Mesendoderm (in vitro differentiated cells): Measurements from ENCODE around the gene C2CD3.
"Not testable (repeated sequence)": the region's sequence is repeated elsewhere in the genome, so short reads cannot be mapped to it uniquely, and the experiment has no call there.

Source experiments
- DNase-seq: peaks from one replicate; pipeline ENCODE4 v3.0.0; 2013
- H2AK5ac ChIP-seq: 2 replicates; pipeline ENCODE4 v1.6.1; 2013; ENCODE audit warnings: low read length, inconsistent platforms
- H2BK120ac ChIP-seq: 2 replicates; pipeline ENCODE4 v1.6.1; 2013; ENCODE audit warnings: low read depth, mild to moderate bottlenecking, low read length, moderate library complexity, mixed read lengths
- H2BK15ac ChIP-seq: replicated peaks from 2 replicates; pipeline ENCODE4 v1.6.1; 2013; ENCODE audit warnings: low read depth, mild to moderate bottlenecking, moderate library complexity
- H2BK5ac ChIP-seq: 2 replicates; pipeline ENCODE4 v1.6.1; 2013; ENCODE audit warnings: low read length, inconsistent platforms
- H3K18ac ChIP-seq: 2 replicates; pipeline ENCODE4 v1.6.1; 2013; ENCODE audit warnings: mild to moderate bottlenecking, low read length, mixed read lengths
- H3K23ac ChIP-seq: one replicate; pipeline ENCODE4 v1.6.1; 2013; ENCODE audit warnings: low read length
- H3K27ac ChIP-seq: 2 replicates; pipeline ENCODE4 v1.5.1; 2013; ENCODE audit warnings: low read depth, mild to moderate bottlenecking, inconsistent platforms, low read length, moderate library complexity
- H3K27me3 ChIP-seq: 2 replicates; pipeline ENCODE4 v1.6.1; 2013; ENCODE audit warnings: low read length, control low read depth, mild to moderate bottlenecking, inconsistent platforms; ENCODE audit not compliant: insufficient read depth, poor library complexity
- H3K36me3 ChIP-seq: 2 replicates; pipeline ENCODE4 v1.6.1; 2013; ENCODE audit warnings: low read length, inconsistent platforms; ENCODE audit not compliant: control insufficient read depth, insufficient read depth
- H3K4ac ChIP-seq: one replicate; pipeline ENCODE4 v1.6.1; 2013; ENCODE audit warnings: low read depth, mild to moderate bottlenecking, low read length, moderate library complexity
- H3K4me1 ChIP-seq: 2 replicates; pipeline ENCODE4 v1.6.1; 2013; ENCODE audit warnings: low read depth, low read length, inconsistent platforms; ENCODE audit not compliant: control insufficient read depth
- H3K4me2 ChIP-seq: 2 replicates; pipeline ENCODE4 v1.6.1; 2013; ENCODE audit warnings: low read length
- H3K4me3 ChIP-seq: 2 replicates; pipeline ENCODE4 v1.5.1; 2013; ENCODE audit warnings: mild to moderate bottlenecking, low read length
- H3K56ac ChIP-seq: one replicate; pipeline ENCODE4 v1.6.1; 2013; ENCODE audit warnings: low read length
- H3K79me1 ChIP-seq: 2 replicates; pipeline ENCODE4 v1.6.1; 2013; ENCODE audit warnings: low read length, inconsistent platforms
- H3K79me2 ChIP-seq: 2 replicates; pipeline ENCODE4 v1.6.1; 2013; ENCODE audit warnings: mild to moderate bottlenecking, low read length; ENCODE audit not compliant: control insufficient read depth, insufficient read depth
- H3K9ac ChIP-seq: 2 replicates; pipeline ENCODE4 v1.6.1; 2013; ENCODE audit warnings: low read length, inconsistent platforms
- H4K5ac ChIP-seq: one replicate; pipeline ENCODE4 v1.6.1; 2013; ENCODE audit warnings: low read length
- H4K8ac ChIP-seq: one replicate; pipeline ENCODE4 v1.6.1; 2013; ENCODE audit warnings: low read depth, mild to moderate bottlenecking, control low read depth, low read length, moderate library complexity
- WGBS: extraction: QIAGEN DNeasy Blood & Tissue Kit; methylation state at CpG from one replicate; pipeline ENCODE4 v1.1.7; 2013; ENCODE audit warnings: low lambda C conversion rate, missing lambda C conversion rate; ENCODE audit not compliant: insufficient coverage; ENCODE audit errors: extremely low coverage; 5-methylcytosine and 5-hydroxymethylcytosine counted together

Gene C2CD3

DNA sequence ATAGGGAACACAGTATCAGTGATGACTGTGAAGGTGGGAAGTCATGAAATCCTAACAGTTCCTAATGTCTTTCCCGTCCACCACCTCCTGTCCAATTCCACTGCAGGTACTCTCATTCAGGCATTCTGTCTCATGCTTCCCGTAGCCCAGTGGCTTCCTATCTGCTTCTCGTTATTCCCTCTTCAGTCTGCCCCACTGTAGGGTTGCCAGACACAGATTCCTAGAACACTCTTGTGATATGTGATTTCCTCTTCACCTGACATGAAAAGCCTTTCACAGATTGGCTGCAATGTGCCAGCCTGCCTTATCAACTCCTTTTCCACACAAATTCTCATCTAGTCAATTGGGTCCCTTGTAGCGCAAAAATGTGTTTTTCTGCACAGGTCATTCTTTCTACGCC, 49.0 kb downstream of the C2CD3 start:
- no peak overlapping the region for H3K23ac ChIP-seq
- no peak overlapping the region for H3K4me3 ChIP-seq
- H3K36me3 ChIP-seq = no peaks in the 10 kb centered on the region
- H3K27ac ChIP-seq = no peak overlapping the region
- H4K5ac ChIP-seq = no peak overlapping the region
- H3K9ac ChIP-seq = no peak overlapping the region
- no peak overlapping the region for H2AK5ac ChIP-seq
- H2BK5ac ChIP-seq = no peak overlapping the region
- no peaks in the 10 kb centered on the region for H3K4me1 ChIP-seq
- H2BK120ac ChIP-seq = no peak overlapping the region
- no peak overlapping the region for H2BK15ac ChIP-seq
- no peaks in the 10 kb centered on the region for H3K79me1 ChIP-seq
- no CpG with 5 or more reads among the region's 5 CpGs for WGBS
- peak; percentile 66 for DNase-seq
- no peaks in the 10 kb centered on the region for H3K27me3 ChIP-seq
- H3K79me2 ChIP-seq = no peaks in the 10 kb centered on the region
- no peak overlapping the region for H3K4me2 ChIP-seq
- no peak overlapping the region for H3K18ac ChIP-seq
- no peak overlapping the region for H3K4ac ChIP-seq
- H4K8ac ChIP-seq = no peak overlapping the region
- H3K56ac ChIP-seq = no peak overlapping the region

DNA sequence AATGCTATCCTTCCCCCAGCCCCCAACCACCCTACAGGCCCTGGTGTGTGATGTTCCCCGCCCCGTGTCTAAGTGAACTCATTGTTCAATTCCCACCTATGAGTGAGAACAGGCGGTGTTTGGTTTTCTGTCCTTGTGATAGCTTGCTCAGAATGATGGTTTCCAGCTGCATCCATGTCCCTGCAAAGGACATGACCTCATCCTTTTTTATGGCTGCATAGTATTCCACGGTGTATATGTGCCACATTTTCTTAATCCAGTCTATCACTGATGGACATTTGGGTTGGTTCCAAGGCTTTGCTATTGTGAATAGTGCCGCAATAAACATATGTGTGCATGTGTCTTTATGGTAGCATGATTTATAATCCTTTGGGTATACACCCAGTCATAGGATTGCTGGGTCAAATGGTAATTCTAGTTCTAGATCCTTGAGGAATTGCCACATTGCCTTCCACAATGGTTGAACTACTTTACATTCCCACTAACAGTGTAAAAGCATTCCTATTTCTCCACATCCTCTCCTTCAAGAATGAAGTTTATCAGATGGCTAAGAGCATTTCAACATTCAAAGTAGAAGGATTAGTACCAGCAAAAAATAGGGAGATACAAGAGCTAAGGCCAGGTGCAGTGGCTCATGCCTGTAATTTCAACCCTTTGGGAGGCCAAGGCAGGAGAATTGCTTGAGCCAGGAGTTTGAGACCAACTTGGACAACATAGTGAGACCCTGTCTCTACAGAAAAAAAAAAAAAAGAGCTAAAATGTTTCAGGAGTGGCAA, 50.4 kb downstream of the C2CD3 start:
- H3K4me1 ChIP-seq, H3K4me2 ChIP-seq, H2BK15ac ChIP-seq, H2AK5ac ChIP-seq, H3K56ac ChIP-seq, H2BK5ac ChIP-seq, H3K23ac ChIP-seq, H3K9ac ChIP-seq, H3K36me3 ChIP-seq, H3K27ac ChIP-seq, H3K79me2 ChIP-seq, H3K27me3 ChIP-seq, H2BK120ac ChIP-seq, H3K4ac ChIP-seq, H3K4me3 ChIP-seq, H4K5ac ChIP-seq, H3K79me1 ChIP-seq, DNase-seq, H3K18ac ChIP-seq, H4K8ac ChIP-seq: not testable (repeated sequence)
- no CpG with 5 or more reads among the region's 5 CpGs for WGBS

DNA sequence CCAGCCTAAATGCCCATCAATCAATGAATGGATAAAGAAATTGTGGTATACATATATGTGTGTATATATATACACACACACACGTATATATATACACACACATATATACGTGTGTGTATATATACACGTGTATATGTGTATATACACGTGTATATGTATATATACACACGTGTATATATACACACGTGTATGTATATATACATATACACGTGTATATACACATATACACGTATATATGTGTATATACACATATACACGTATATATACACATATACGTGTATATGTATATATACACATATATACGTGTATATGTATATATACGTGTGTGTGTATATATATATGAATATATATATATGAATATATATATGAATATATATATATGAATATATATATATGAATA, 54.1 kb downstream of the C2CD3 start:
- no peak overlapping the region for H3K56ac ChIP-seq
- no peak overlapping the region for H2AK5ac ChIP-seq
- no peaks in the 10 kb centered on the region for H3K36me3 ChIP-seq
- H3K18ac ChIP-seq = no peak overlapping the region
- H3K27me3 ChIP-seq = no peaks in the 10 kb centered on the region
- no peak overlapping the region for H2BK120ac ChIP-seq
- no peak overlapping the region for H3K4me3 ChIP-seq
- H3K23ac ChIP-seq = no peak overlapping the region
- H3K4me1 ChIP-seq = no peaks in the 10 kb centered on the region
- no peak overlapping the region for H3K9ac ChIP-seq
- H4K8ac ChIP-seq = no peak overlapping the region
- no CpG with 5 or more reads among the region's 12 CpGs for WGBS
- H3K4me2 ChIP-seq = no peak overlapping the region
- no peak overlapping the region for H2BK15ac ChIP-seq
- no peaks in the 10 kb centered on the region for H3K79me1 ChIP-seq
- H4K5ac ChIP-seq = no peak overlapping the region
- no peak overlapping the region for H2BK5ac ChIP-seq
- no peak overlapping the region for H3K4ac ChIP-seq
- no peaks in the 10 kb centered on the region for H3K79me2 ChIP-seq
- DNase-seq = no peak
- H3K27ac ChIP-seq = no peak overlapping the region

DNA sequence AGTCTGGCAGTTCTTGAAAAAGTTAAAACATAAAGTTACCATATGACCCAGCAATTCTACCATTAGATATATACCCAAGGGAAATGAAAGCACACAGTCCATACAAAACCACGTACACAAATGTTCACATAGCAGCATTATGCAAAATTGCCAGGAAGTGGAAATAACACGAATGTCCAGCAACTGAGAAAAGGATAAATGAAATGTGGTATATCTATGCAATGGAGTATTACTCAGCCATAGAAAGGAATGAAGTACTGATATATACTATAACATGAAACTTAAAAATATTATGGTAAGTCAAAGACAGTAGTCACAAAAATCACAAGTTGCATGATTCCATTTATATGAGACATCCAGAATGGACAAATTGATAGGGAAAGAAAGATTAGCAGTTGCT, 57.9 kb downstream of the C2CD3 start:
- Histone ChIP-seq H2BK5ac (no peak overlapping the region), H3K4me2 (no peak overlapping the region), H3K36me3 (no peaks in the 10 kb centered on the region), H3K18ac (no peak overlapping the region), H3K79me1 (no peaks in the 10 kb centered on the region), H2BK15ac (no peak overlapping the region), H3K79me2 (no peaks in the 10 kb centered on the region), H3K27me3 (no peaks in the 10 kb centered on the region), H2BK120ac (no peak overlapping the region), H3K4me3 (no peak overlapping the region), H4K5ac (no peak overlapping the region), H3K4ac (no peak overlapping the region), H4K8ac (no peak overlapping the region), H3K9ac (no peak overlapping the region), H2AK5ac (no peak overlapping the region), H3K4me1 (no peaks in the 10 kb centered on the region), H3K27ac (no peak overlapping the region), H3K56ac (no peak overlapping the region), H3K23ac (no peak overlapping the region)
- WGBS = no CpG with 5 or more reads among the region's 2 CpGs
- DNase-seq = no peak

DNA sequence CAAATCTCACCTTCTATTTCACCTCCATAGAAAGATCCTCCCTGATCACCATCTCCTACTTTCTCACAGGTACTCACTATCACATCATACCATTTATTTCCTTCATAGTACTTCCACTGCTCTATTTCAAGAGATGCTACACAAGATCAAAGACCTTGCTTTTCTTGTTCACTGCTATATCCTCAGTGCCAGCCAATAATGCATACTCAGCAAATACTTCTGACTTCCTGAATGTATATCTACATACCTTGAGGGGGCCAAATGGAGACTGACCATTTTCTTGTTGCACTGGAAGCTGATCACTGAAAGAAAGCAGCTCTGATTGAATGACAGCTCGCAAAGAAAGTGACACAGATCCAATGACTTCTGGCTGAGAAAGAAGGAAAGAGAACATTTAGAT, 64.7 kb downstream of the C2CD3 start:
- peaks cover 2% of the 10 kb centered on the region for H3K36me3 ChIP-seq

DNA sequence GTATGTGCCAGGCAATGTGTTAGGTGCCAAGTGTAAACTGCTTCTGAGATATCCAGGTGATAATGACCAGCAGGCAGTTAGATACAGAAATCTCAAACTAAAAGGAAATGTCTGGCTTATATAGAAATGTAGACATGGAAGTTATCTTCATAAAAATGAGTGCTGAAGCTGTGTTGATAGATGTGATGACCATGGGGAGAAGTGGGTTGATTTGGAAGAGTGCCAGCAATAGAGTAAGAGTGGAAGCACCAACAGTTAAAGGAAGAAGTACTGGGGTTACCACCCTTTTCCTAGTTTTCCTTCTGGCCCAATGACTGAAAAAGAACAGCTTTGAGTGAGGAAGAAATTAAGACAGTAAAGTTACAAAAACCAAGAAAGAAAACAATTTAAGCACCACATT, 68.5 kb downstream of the C2CD3 start:
- Histone ChIP-seq H3K27me3 (no peaks in the 10 kb centered on the region), H3K9ac (no peak overlapping the region), H3K56ac (no peak overlapping the region), H4K8ac (no peak overlapping the region), H2BK120ac (no peak overlapping the region), H3K4me2 (no peak overlapping the region), H3K4ac (no peak overlapping the region), H2BK5ac (no peak overlapping the region), H3K27ac (no peak overlapping the region), H3K23ac (no peak overlapping the region), H2AK5ac (no peak overlapping the region), H3K4me3 (no peak overlapping the region), H4K5ac (no peak overlapping the region), H3K18ac (no peak overlapping the region), H3K4me1 (no peaks in the 10 kb centered on the region), H3K79me2 (no peaks in the 10 kb centered on the region), H3K79me1 (no peaks in the 10 kb centered on the region), H2BK15ac (no peak overlapping the region), H3K36me3 (peaks cover 2% of the 10 kb centered on the region)
- DNase-seq = no peak

More for the DNA sequence above, 64.7 kb downstream of the C2CD3 start:
- no peak overlapping the region for H3K9ac ChIP-seq
- no peak overlapping the region for H3K4me2 ChIP-seq
- H4K5ac ChIP-seq = no peak overlapping the region
- no peak overlapping the region for H2BK5ac ChIP-seq
- no peaks in the 10 kb centered on the region for H3K79me2 ChIP-seq
- H3K27me3 ChIP-seq = no peaks in the 10 kb centered on the region
- no peak for DNase-seq
- no CpG with 5 or more reads among the region's 1 CpG for WGBS
- no peak overlapping the region for H3K4me3 ChIP-seq
- no peak overlapping the region for H2BK15ac ChIP-seq
- H3K27ac ChIP-seq = no peak overlapping the region
- no peak overlapping the region for H3K18ac ChIP-seq
- H3K23ac ChIP-seq = no peak overlapping the region
- no peak overlapping the region for H4K8ac ChIP-seq
- no peak overlapping the region for H3K56ac ChIP-seq
- no peaks in the 10 kb centered on the region for H3K4me1 ChIP-seq
- H3K4ac ChIP-seq = no peak overlapping the region
- no peaks in the 10 kb centered on the region for H3K79me1 ChIP-seq
- H2AK5ac ChIP-seq = no peak overlapping the region
- no peak overlapping the region for H2BK120ac ChIP-seq
